NT2/D1 (cell line): ENCODE measurements around the gene PMVK.

ENCODE experiments used
- SUZ12 ChIP-seq: IDR thresholded peaks from 2 replicates; pipeline ENCODE4 v1.6.1; 2011; ENCODE audit not compliant: insufficient read length, insufficient read depth; ENCODE audit errors: extremely low read depth
- YY1 ChIP-seq: IDR thresholded peaks from 2 replicates; pipeline ENCODE4 v1.6.1; 2011; ENCODE audit not compliant: insufficient read length, insufficient read depth
- ZNF274 ChIP-seq: IDR thresholded peaks from 2 replicates; pipeline ENCODE4 v1.6.1; 2011; ENCODE audit warnings: mild to moderate bottlenecking, low read depth, low read length

- no peak for TF ChIP-seq ZNF274
- no peak for TF ChIP-seq SUZ12
- no peak for TF ChIP-seq YY1
Observed at GRCh38 chr1:154944401-154945159, 8.1 kb upstream of the PMVK start.
